Stimulated activated CD4-positive, alpha-beta T cell treated with anti-CD3 and anti-CD28 coated beads, Interleukin-15, amount 100 ng/mL, for 48 hours (primary cell): ENCODE data around the gene RABGGTB.
"Not testable (repeated sequence)": the region's sequence is repeated elsewhere in the genome, so short reads cannot be mapped to it uniquely, and the experiment has no call there.

Source experiments
- DNase-seq, 2 donors: peaks; one replicate each; pipeline ENCODE4 v3.0.0-alpha.2; 2020; ENCODE audit warnings: low read depth in 2 of 2

The RABGGTB gene

GRCh38 chr1:75785983-75786853, at the start of gene RABGGTB:
TSS of gene RABGGTB (plus strand) at chr1:75786256. CDS start at chr1:75786272, 16 bp downstream.
- peak; percentile 90 for DNase-seq

GRCh38 chr1:75742047-75742625, 43.9 kb upstream of the RABGGTB start:
- no peak for DNase-seq

DNA sequence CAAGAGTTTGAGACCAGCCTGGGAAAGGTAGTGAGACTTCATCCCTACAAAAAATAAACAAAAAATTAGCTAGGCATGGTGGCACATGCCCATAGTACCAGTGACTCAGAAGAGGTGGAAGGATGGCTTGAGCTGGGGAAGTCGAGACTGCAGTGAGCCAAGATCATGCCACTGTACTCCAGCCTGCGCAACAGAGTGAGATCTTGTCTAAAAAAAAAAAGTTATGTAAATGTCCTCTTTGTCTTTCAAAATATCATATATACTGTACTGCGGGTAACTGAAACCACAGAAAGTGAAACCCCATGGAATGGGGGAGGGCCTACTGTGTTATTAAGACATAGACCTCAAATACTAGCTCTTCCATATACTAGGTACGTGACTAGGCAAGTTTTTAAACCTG, 40.8 kb upstream of the RABGGTB start:
- no peak for DNase-seq

- not testable (repeated sequence) for DNase-seq
Measured at GRCh38 chr1:75757210-75757609, 28.8 kb upstream of the RABGGTB start.

GRCh38 chr1:75758543-75758942, 27.5 kb upstream of the RABGGTB start:
- not testable (repeated sequence) for DNase-seq

GRCh38 chr1:75764057-75764655, 21.9 kb upstream of the RABGGTB start:
- DNase-seq, result no peak

DNA sequence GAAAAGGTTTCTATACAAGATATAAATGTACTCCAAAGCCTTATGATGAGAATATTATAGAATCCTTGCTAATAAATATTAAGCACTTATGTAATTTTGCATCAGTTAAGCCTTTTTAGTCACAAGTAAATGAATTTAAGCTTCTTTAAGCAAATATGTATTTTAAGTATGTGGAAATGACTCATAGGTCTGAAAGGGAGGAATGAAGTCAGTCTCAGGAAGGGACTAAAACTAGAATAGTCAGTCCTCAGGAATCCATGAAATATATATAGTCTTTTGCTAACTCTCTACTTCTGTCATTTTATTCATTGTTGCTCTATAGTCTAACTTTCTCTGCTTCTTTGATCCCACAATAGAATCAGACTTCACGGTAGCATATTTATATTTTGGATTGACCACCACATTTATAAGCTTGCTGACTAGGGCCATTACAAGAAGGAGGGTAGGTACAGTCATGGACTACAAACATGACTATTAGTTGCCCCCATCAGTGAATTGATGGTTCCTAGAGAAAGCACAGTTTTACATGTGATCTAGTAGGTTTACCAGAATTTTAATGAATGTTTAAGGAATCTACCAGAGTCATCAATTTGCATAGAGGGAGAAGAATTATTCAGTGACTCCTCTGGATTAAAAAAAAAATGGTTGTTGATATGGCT, 20.2 kb upstream of the RABGGTB start:
- DNase-seq, result no peak

DNA sequence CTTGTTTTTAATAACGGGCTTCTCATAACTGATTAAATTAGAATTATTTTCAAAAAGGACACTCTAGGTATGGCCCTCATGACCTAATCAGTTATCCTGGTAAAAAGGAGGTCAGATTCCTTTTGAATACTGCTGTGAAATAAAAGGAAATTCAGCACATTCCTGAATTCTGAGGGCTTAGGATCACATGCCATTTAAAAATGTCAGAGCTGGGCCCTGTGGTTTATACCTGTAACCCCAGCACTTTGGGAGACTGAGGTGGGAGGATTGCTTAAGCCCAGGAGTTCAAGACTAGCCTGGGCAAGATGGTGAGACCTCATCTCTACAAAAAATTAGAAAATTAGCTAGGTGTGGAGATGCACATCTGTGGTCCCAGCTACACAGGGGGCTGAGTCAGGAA, 18.0 kb upstream of the RABGGTB start:
- DNase-seq, result no peak

- no peak for DNase-seq
Measured at GRCh38 chr1:75770761-75771160, 15.3 kb upstream of the RABGGTB start.

DNA sequence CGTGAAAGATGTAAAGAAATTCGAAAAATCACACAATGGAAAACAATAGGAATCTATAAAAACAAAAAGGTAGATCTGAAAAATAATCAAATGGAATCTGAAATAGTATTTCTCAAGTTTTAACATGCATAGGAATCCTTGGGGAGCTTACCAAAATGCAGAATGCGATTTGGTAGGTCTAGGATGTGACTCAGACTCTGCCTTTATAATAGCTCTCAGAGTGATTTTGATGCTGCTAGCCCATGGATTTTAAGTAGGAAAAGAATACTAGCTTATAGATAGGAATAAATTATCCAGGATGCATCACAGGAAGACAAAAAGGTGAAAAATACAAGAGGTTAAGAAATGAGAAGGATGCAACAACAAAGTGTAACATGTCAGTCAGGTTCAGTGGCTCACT, 14.1 kb upstream of the RABGGTB start:
- DNase-seq, result no peak

DNA sequence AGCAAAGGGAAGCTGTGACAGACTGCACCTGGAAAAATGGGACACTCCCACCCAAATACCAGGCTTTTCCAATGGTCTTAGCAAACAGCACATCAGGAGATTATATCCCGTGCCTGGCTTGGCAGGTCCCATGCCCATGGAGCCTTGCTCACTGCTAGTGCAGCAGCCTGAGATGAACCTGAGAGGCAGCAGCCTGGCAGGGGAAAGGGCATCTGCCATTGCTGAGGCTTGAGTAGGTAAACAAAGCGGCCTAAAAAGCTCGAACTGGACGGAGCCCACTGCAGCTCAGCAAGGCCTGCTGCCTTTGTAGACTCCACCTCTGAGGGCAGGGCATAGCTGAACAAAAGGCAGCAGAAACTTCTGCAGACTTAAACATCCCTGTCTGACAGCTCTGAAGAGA, 8.2 kb upstream of the RABGGTB start:
- DNase-seq, result not testable (repeated sequence)

- DNase-seq, result not testable (repeated sequence)
Measured at GRCh38 chr1:75778694-75779093, 7.4 kb upstream of the RABGGTB start.

DNA sequence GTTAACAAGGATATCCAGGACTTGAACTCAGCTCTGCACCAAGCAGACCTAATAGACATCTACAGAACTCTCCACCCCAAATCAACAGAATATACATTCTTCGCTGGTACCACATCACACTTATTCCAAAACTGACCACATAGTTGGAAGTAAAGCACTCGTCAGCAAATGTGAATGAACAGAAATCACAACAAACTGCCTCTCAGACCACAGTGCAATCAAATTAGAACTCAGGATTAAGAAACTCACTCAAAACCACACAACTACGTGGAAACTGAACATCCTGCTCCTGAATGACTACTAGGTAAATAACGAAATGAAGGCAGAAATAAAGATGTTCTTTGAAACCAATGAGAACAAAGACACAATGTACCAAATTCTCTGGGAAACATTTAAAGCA, 5.9 kb upstream of the RABGGTB start:
- not testable (repeated sequence) for DNase-seq

GRCh38 chr1:75783920-75784319, 2.1 kb upstream of the RABGGTB start:
- not testable (repeated sequence) for DNase-seq

- DNase-seq, result no peak
Measured at GRCh38 chr1:75785320-75785982, 605 bp upstream of the RABGGTB start.

GRCh38 chr1:75786901-75787493, 941 bp downstream of the RABGGTB start:
- no peak for DNase-seq

DNA sequence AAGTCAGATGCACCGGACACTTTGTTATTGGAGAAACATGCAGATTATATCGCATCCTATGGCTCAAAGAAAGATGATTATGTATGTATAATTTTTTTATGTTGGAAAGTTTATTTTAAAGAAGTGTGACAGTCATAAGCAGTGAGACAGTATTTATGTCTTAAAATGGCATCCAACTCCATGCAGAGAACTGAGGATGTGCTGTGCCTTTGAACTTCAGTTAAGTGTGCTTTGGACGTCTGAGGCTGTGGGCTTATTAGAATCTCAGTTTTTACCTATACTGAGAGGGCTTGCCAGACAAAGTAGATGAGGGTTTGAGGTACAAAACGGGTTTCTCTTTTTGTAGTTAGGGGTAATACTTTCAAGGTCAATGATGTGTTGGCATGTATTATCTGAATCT, 1.5 kb downstream of the RABGGTB start:
- no peak for DNase-seq

GRCh38 chr1:75789988-75790387, 3.9 kb downstream of the RABGGTB start:
- DNase-seq, result no peak

DNA sequence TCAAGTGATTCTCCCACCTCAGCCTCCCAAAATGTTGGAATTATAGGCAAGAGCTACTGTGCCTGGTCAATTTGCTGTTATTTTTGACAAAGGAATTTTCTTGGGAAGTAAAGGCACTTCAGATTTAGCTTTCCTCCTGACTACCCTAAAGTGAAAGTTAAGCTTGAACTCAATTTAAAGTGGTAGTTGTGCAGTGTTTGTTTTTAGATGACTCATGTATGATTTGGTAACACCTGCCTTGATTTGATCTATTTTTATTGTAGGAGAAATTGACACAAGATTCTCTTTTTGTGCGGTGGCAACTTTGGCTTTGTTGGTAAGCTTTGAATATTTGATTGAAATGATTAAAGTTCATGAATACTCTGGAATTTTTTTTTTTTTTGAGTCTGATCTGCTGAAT, 5.0 kb downstream of the RABGGTB start:
- DNase-seq, result no peak

DNA sequence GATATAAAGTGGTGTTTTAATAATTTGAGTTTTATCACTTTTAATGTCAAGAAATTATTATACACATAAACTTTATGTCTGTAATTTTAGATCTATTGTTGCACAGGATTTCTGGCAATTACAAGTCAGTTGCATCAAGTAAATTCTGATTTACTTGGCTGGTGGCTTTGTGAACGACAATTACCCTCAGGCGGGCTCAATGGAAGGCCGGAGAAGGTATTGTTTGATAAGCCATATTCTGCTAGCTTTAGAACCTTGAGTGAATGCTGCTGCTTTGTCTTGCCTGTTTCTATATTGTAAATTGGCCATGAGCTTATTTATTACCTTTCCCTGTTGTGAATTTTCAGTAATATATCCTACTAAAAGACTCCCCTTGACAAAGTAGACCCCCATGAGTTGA, 6.0 kb downstream of the RABGGTB start:
- no peak for DNase-seq

DNA sequence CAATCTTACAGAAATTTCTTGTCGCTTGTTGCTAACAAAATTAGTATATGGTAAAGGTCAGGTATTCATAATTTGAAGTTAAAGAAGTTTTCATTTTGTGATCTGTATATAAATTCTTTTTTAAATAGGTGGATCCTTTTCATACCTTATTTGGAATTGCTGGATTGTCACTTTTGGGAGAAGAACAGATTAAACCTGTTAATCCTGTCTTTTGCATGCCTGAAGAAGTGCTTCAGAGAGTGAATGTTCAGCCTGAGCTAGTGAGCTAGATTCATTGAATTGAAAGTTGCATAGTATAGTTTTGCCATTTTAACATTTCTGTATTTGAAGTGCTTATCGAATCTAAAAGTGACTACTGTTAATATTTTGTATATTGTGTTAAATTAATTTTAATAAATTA, 8.3 kb downstream of the RABGGTB start:
- DNase-seq, result no peak
